Measurements from ENCODE around the gene ASCL5. TPM values are rescaled to one million over a fixed set of nuclear protein-coding genes. Genes with fewer than 3 reads are reported as not detected.

The ASCL5 gene
- total RNA-seq, 2 donors from 2014 or later, result not detected

DNA sequence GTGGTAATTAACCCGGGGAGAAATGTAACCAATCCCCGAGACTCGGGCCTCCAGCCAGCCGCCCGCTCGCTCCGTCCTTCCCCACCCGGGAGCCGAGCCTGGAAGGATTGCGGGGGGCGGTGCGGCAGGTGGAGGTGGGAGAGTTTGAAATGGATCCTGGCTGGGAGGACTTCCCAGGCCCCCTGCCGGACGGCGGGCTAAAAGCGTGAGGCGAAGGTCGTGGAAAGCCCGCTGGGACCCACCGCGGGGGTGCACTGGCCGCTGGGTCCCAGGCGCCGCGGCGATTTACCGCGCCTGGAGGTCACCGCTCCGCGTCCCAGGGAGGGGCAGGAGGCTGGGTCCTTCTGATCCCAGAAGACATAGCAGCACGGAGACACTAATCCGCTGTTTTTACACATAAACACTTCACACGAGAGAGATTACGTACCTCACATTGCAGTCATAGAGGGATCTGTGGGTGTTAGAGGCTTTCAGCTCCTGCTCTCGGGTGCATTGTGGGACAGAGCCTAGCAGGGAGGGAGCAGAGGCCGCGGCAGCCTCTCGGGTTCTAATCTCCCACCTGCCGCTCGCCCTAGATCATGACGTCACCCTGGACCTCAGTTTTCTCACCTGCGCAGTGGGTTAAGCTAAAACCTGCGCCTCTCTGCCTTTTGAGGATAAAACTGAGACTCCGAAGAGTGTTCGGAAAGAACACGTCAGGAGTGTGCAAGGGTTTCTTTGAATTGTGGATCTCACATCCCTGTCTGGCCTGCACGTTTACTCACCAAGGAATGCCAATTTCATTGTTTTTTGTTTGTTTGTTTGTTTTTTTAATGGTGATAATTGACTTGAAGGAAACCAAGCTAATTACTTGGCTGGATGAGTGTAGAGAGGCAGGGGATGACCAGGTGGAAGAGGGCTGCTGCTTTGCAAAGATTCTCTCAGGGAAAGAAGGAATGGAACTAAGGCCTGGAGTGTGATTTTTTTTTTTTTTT, 44.4 kb upstream of the ASCL5 start:
- Histone ChIP-seq H3K27ac (peak overlapping the region; percentile 71 to 77), H3K4me3 (peak overlapping the region; percentile 98), H3K36me3 (no peaks in the 10 kb centered on the region), H3K27me3 (replicated peaks; ENCODE audit: insufficient read depth) (no peaks in the 10 kb centered on the region), H3K9me3 (no peaks in the 10 kb centered on the region), H3K4me1 (ENCODE audit: control insufficient read depth in 1 of 2, low read depth in 2 of 2) (no peaks in the 10 kb centered on the region)
- DNase-seq (ENCODE audit: low spot score) (no peak), ATAC-seq (ENCODE audit: insufficient number of reproducible peaks, low FRiP score, low read depth) (peak; percentile 47)
- TF ChIP-seq CTCF (IDR thresholded peaks at IDR 0.05), result peak; percentile 48

DNA sequence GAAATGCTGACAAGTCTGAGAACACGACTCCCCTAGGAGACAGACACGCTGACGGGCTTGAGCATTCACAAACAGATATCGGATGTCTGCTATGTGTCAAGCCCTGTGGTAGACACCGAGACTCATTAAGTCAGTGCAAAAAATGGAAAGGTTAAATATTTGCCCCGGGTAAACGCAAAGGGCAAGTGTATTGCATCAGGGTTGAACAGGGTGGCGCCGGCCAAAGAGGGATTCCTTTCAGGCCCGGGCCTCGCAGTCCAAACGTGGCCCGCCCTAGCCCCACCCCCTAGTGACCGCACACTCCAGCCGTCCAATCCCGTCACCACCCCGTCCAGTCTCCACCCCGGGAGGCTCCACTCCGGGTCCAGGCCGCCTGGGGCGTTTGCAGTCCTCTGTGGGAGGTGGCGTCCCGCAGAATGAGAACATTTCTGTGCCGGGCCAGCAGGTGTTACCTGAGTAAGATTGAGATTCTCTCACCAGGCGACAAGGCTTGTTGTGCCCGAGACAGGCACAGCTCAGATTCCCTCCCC, 43.6 kb upstream of the ASCL5 start:
- TF ChIP-seq CTCF (IDR thresholded peaks at IDR 0.05), result no peak
- Histone ChIP-seq H3K9me3 (no peaks in the 10 kb centered on the region), H3K27ac (peak overlapping the region; percentile 71 to 77), H3K36me3 (no peaks in the 10 kb centered on the region), H3K4me3 (peak overlapping the region; percentile 98), H3K27me3 (replicated peaks; ENCODE audit: insufficient read depth) (no peaks in the 10 kb centered on the region), H3K4me1 (ENCODE audit: control insufficient read depth in 1 of 2, low read depth in 2 of 2) (no peaks in the 10 kb centered on the region)
- peak; percentile 89 for ATAC-seq (ENCODE audit: insufficient number of reproducible peaks, low FRiP score, low read depth)
- DNase-seq (ENCODE audit: low spot score), result peak; percentile 77

GRCh38 chr1:201169971-201170532, 43.1 kb upstream of the ASCL5 start:
- no peak for TF ChIP-seq CTCF (IDR thresholded peaks at IDR 0.05)
- DNase-seq (ENCODE audit: low spot score) (no peak), ATAC-seq (ENCODE audit: insufficient number of reproducible peaks, low FRiP score, low read depth) (no peak)
- no peaks in the 10 kb centered on the region for H3K36me3 ChIP-seq
- no peaks in the 10 kb centered on the region for H3K27me3 ChIP-seq (replicated peaks; ENCODE audit: insufficient read depth)
- H3K4me3 ChIP-seq, result peak overlapping the region; percentile 98
- H3K9me3 ChIP-seq, result no peaks in the 10 kb centered on the region
- H3K4me1 ChIP-seq (ENCODE audit: control insufficient read depth in 1 of 2, low read depth in 2 of 2), result no peaks in the 10 kb centered on the region
- peak overlapping the region in 1 of 2 donors; percentile 77 for H3K27ac ChIP-seq

- no peaks in the 10 kb centered on the region for H3K4me1 ChIP-seq (ENCODE audit: control insufficient read depth in 1 of 2, low read depth in 2 of 2)
- H3K9me3 ChIP-seq, result no peaks in the 10 kb centered on the region
- TF ChIP-seq CTCF (IDR thresholded peaks at IDR 0.05), result no peak
- H3K4me3 ChIP-seq, result no peak overlapping the region
- no peaks in the 10 kb centered on the region for H3K36me3 ChIP-seq
- ATAC-seq (ENCODE audit: insufficient number of reproducible peaks, low FRiP score, low read depth), result no peak
- H3K27me3 ChIP-seq (replicated peaks; ENCODE audit: insufficient read depth), result no peaks in the 10 kb centered on the region
- no peak overlapping the region for H3K27ac ChIP-seq
- DNase-seq (ENCODE audit: low spot score), result no peak
Measured at GRCh38 chr1:201169203-201169602, 42.2 kb upstream of the ASCL5 start.

All from thoracic aorta (tissue), 2 donors.